Suprapubic skin (tissue), 4 donors: ENCODE measurements around the gene ARHGAP6. TPM values are rescaled to one million over a fixed set of nuclear protein-coding genes. Genes with fewer than 3 reads are reported as not detected.

Experiments
- DNase-seq, 2 donors: peaks; one replicate each; pipeline ENCODE4 v3.0.0-alpha.2; 2019; ENCODE audit warnings: low spot score in 2 of 2
- H3K27ac ChIP-seq: fragments of 200-600 bp; sonication (generic); one replicate; pipeline ENCODE4 v1.5.1; 2019
- H3K27me3 ChIP-seq: fragments of 200-600 bp; sonication (generic); one replicate; pipeline ENCODE4 v1.5.1; 2019
- H3K36me3 ChIP-seq: fragments of 200-600 bp; sonication (generic); one replicate; pipeline ENCODE4 v1.5.1; 2019
- H3K4me1 ChIP-seq: fragments of 200-600 bp; sonication (generic); one replicate; pipeline ENCODE4 v1.5.1; 2019
- H3K4me3 ChIP-seq: fragments of 200-600 bp; sonication (generic); one replicate; pipeline ENCODE4 v1.5.1; 2019; ENCODE audit warnings: mild to moderate bottlenecking
- H3K9me3 ChIP-seq: fragments of 200-600 bp; sonication (generic); one replicate; pipeline ENCODE4 v1.5.1; 2019
- CTCF ChIP-seq, 2 donors: fragments of 200-600 bp in 1 of 2; fragments of 450-650 bp in 1 of 2; sonication (generic) in 1 of 2; IDR thresholded peaks; one replicate each; pipeline ENCODE4 v1.5.1; 2016 to 2019; ENCODE audit warnings: antibody characterized with exemption in 2 of 2, mild to moderate bottlenecking in 1 of 2, moderate library complexity in 1 of 2
- EP300 ChIP-seq: sonication (generic); formaldehyde crosslinking; IDR thresholded peaks from one replicate; pipeline ENCODE4 v1.6.1; 2017; ENCODE audit warnings: antibody characterized with exemption
- POLR2A ChIP-seq, 2 donors: fragments of 450-650 bp; IDR thresholded peaks; one replicate each; pipeline ENCODE4 v1.6.1; 2017; ENCODE audit warnings: antibody characterized with exemption in 2 of 2, mild to moderate bottlenecking in 2 of 2, moderate library complexity in 2 of 2
- POLR2AphosphoS5 ChIP-seq, 3 donors: sonication (generic); formaldehyde crosslinking; IDR thresholded peaks; one replicate each; pipeline ENCODE4 v1.6.1; 2017; ENCODE audit warnings: antibody characterized with exemption in 3 of 3
- WGBS: methylation state at CpG from one replicate; pipeline ENCODE4 v1.1.5; 2018; 5-methylcytosine and 5-hydroxymethylcytosine counted together
- total RNA-seq, 4 donors: library from RNA; depleted of rRNA; stranded (reverse); fragments of >200 nt; gene quantifications; one replicate each; pipeline ENCODE4 v1.1.0, GENCODE V29; 2016

The ARHGAP6 gene
- total RNA-seq, 4 donors from 2014 or later, result 1.6 to 6.7 (median 3.1) TPM

- H3K36me3 ChIP-seq, result no peaks in the 10 kb centered on the region
- no peaks in the 10 kb centered on the region for H3K27me3 ChIP-seq
- H3K4me1 ChIP-seq, result no peaks in the 10 kb centered on the region
- no peak overlapping the region for H3K4me3 ChIP-seq
- no peak overlapping the region for H3K27ac ChIP-seq
- no peaks in the 10 kb centered on the region for H3K9me3 ChIP-seq
- TF ChIP-seq EP300, result no peak
- TF ChIP-seq POLR2AphosphoS5 (IDR thresholded peaks at IDR 0.05), result no peak
- TF ChIP-seq POLR2A (IDR thresholded peaks at IDR 0.05), result no peak
- no peak for TF ChIP-seq CTCF (IDR thresholded peaks at IDR 0.05)
- DNase-seq, result no peak
Observed at GRCh38 chrX:11430271-11430670, 235.4 kb downstream of the ARHGAP6 start.

- Histone ChIP-seq H3K4me1 (no peaks in the 10 kb centered on the region), H3K36me3 (no peaks in the 10 kb centered on the region), H3K9me3 (no peaks in the 10 kb centered on the region), H3K27ac (no peak overlapping the region), H3K27me3 (no peaks in the 10 kb centered on the region), H3K4me3 (no peak overlapping the region)
- no peak for DNase-seq
- WGBS, result 46% methylated on average over 3 of the region's 3 CpGs
- TF ChIP-seq POLR2A (IDR thresholded peaks at IDR 0.05), result no peak
- TF ChIP-seq POLR2AphosphoS5 (IDR thresholded peaks at IDR 0.05), result no peak
- no peak for TF ChIP-seq EP300
- TF ChIP-seq CTCF (IDR thresholded peaks at IDR 0.05), result no peak
Observed at GRCh38 chrX:11429538-11430085, 236.1 kb downstream of the ARHGAP6 start.

- H3K4me1 ChIP-seq, result no peaks in the 10 kb centered on the region
- H3K9me3 ChIP-seq, result no peaks in the 10 kb centered on the region
- H3K27ac ChIP-seq, result peak overlapping the region; percentile 69
- peak in 1 of 2 donors; percentile 9 for TF ChIP-seq POLR2A (IDR thresholded peaks at IDR 0.05)
- TF ChIP-seq EP300, result no peak
- H3K36me3 ChIP-seq, result no peaks in the 10 kb centered on the region
- H3K27me3 ChIP-seq, result no peaks in the 10 kb centered on the region
- WGBS, result 40% methylated on average over 2 of the region's 57 CpGs
- peak overlapping the region; percentile 49 for H3K4me3 ChIP-seq
- peak; percentile 75 to 76 for DNase-seq
Observed at GRCh38 chrX:11427453-11428071, 238.2 kb downstream of the ARHGAP6 start.

- Histone ChIP-seq H3K9me3 (no peaks in the 10 kb centered on the region), H3K4me1 (peaks cover 4% of the 10 kb centered on the region), H3K27me3 (no peaks in the 10 kb centered on the region), H3K27ac (peak overlapping the region; percentile 69), H3K36me3 (no peaks in the 10 kb centered on the region), H3K4me3 (peak overlapping the region; percentile 49)
- no peak for DNase-seq
- TF ChIP-seq EP300 (no peak), CTCF (IDR thresholded peaks at IDR 0.05) (no peak), POLR2AphosphoS5 (IDR thresholded peaks at IDR 0.05) (no peak), POLR2A (IDR thresholded peaks at IDR 0.05) (no peak)
- WGBS, result 56% methylated on average over 15 of the region's 25 CpGs
Observed at GRCh38 chrX:11426712-11427452, 238.8 kb downstream of the ARHGAP6 start.

- DNase-seq, result no peak
- H3K4me1 ChIP-seq, result peaks cover 4% of the 10 kb centered on the region
- TF ChIP-seq EP300, result no peak
- TF ChIP-seq POLR2A (IDR thresholded peaks at IDR 0.05), result no peak
- no peak for TF ChIP-seq CTCF (IDR thresholded peaks at IDR 0.05)
- no peak for TF ChIP-seq POLR2AphosphoS5 (IDR thresholded peaks at IDR 0.05)
- H3K9me3 ChIP-seq, result no peaks in the 10 kb centered on the region
- no peaks in the 10 kb centered on the region for H3K27me3 ChIP-seq
- H3K27ac ChIP-seq, result no peak overlapping the region
- H3K36me3 ChIP-seq, result no peaks in the 10 kb centered on the region
- WGBS, result 65% methylated on average over 7 of the region's 7 CpGs
- no peak overlapping the region for H3K4me3 ChIP-seq
Observed at GRCh38 chrX:11424903-11425674, 240.6 kb downstream of the ARHGAP6 start.
